Prostate gland (tissue), 2 donors: ENCODE results near the gene NPR1.

Experiments
- POLR2A ChIP-seq: fragments of 450-650 bp; IDR thresholded peaks from one replicate; pipeline ENCODE4 v1.6.1; 2016; ENCODE audit warnings: antibody characterized with exemption, mild to moderate bottlenecking
- POLR2AphosphoS5 ChIP-seq: sonication (generic); formaldehyde crosslinking; IDR thresholded peaks from one replicate; pipeline ENCODE4 v1.6.1; 2017; ENCODE audit warnings: antibody characterized with exemption
- TF ChIP-seq, protein P1 (sequence below), 4 experiments: fragments of 200-600 bp in 2 of 4; fragments of 450-650 bp in 2 of 4; sonication (generic) in 2 of 4; IDR thresholded peaks; 1 replicate in 3 of 4; 2 replicates in 1 of 4; pipeline ENCODE4 v1.5.1; 2016 to 2019; ENCODE audit warnings: antibody characterized with exemption in 4 of 4, mild to moderate bottlenecking in 2 of 4, moderate library complexity in 2 of 4

DNA sequence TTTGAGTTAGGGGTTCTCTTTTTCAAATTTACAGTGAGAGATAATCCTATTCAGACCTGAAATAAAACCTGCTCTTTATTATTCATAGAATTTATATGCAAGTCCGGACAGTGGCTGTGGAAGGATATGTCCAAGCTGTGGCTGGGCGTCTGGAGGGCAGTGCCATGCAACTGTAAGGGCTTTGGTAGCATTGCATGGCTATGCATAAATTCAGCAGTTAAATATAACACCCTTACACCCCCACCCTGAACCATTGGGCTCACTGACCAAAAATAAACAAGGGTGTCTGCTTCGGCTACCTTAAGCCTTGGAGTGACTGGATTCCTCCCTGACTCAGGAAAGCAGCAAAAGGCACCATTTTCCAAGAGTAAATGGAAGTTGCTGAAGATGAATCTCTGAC lies 39.2 kb upstream of the NPR1 start:
- TF ChIP-seq, protein P1, sequence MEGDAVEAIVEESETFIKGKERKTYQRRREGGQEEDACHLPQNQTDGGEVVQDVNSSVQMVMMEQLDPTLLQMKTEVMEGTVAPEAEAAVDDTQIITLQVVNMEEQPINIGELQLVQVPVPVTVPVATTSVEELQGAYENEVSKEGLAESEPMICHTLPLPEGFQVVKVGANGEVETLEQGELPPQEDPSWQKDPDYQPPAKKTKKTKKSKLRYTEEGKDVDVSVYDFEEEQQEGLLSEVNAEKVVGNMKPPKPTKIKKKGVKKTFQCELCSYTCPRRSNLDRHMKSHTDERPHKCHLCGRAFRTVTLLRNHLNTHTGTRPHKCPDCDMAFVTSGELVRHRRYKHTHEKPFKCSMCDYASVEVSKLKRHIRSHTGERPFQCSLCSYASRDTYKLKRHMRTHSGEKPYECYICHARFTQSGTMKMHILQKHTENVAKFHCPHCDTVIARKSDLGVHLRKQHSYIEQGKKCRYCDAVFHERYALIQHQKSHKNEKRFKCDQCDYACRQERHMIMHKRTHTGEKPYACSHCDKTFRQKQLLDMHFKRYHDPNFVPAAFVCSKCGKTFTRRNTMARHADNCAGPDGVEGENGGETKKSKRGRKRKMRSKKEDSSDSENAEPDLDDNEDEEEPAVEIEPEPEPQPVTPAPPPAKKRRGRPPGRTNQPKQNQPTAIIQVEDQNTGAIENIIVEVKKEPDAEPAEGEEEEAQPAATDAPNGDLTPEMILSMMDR (IDR thresholded peaks at IDR 0.05) = no peak
- TF ChIP-seq POLR2A = no peak
- no peak for TF ChIP-seq POLR2AphosphoS5
